ENCODE results near the gene SCIN. TPM values are rescaled to one million over a fixed set of nuclear protein-coding genes. Genes with fewer than 3 reads are reported as not detected.
A peak's percentile ranks its signal among the peaks of the same experiment; 100 is the strongest.

SCIN gene
- total and polyA plus RNA-seq, 7 donors: 0.28 to 59.4 (median 1.8) TPM

- intact Hi-C loops (cut with DNase I): no loop called here
- 94 to 97% methylated on average over 2 of the region's 2 CpGs for WGBS, 2 donors
- Histone ChIP-seq H3K27me3 (no peaks in the 10 kb centered on the region), H3K4me3 (no peak overlapping the region), H3K27ac (no peak overlapping the region), H3K4me1 (peaks cover 0 to 25% (median 18%) of the 10 kb centered on the region in 4 donors), H3K9me3 (no peaks in the 10 kb centered on the region), H3K36me3 (no peaks in the 10 kb centered on the region)
- TF ChIP-seq POLR2A (IDR thresholded peaks at IDR 0.05): no peak
- no peak for TF ChIP-seq POLR2AphosphoS5 (IDR thresholded peaks at IDR 0.05)
- TF ChIP-seq, protein P1, sequence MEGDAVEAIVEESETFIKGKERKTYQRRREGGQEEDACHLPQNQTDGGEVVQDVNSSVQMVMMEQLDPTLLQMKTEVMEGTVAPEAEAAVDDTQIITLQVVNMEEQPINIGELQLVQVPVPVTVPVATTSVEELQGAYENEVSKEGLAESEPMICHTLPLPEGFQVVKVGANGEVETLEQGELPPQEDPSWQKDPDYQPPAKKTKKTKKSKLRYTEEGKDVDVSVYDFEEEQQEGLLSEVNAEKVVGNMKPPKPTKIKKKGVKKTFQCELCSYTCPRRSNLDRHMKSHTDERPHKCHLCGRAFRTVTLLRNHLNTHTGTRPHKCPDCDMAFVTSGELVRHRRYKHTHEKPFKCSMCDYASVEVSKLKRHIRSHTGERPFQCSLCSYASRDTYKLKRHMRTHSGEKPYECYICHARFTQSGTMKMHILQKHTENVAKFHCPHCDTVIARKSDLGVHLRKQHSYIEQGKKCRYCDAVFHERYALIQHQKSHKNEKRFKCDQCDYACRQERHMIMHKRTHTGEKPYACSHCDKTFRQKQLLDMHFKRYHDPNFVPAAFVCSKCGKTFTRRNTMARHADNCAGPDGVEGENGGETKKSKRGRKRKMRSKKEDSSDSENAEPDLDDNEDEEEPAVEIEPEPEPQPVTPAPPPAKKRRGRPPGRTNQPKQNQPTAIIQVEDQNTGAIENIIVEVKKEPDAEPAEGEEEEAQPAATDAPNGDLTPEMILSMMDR (IDR thresholded peaks at IDR 0.05): no peak
- no peak for TF ChIP-seq EP300 (IDR thresholded peaks at IDR 0.05)
- DNase-seq: no peak
Measured at GRCh38 chr7:12674053-12674452, 103.5 kb downstream of the SCIN start.

- H3K4me1 ChIP-seq: peaks cover 0 to 18% (median 13%) of the 10 kb centered on the region in 4 donors
- no peak overlapping the region for H3K27ac ChIP-seq
- H3K4me3 ChIP-seq: no peak overlapping the region
- no peaks in the 10 kb centered on the region for H3K36me3 ChIP-seq
- H3K27me3 ChIP-seq: no peaks in the 10 kb centered on the region
- WGBS, 2 donors: 50 to 74% methylated on average over 4 of the region's 4 CpGs
- no peaks in the 10 kb centered on the region for H3K9me3 ChIP-seq
- no peak for DNase-seq
- TF ChIP-seq POLR2A (IDR thresholded peaks at IDR 0.05): no peak
- TF ChIP-seq, protein P1 (IDR thresholded peaks at IDR 0.05): peak in 1 of 4 experiments; percentile 11
- intact Hi-C loops (cut with DNase I): no loop called here
Measured at GRCh38 chr7:12674861-12675260, 104.3 kb downstream of the SCIN start.

DNA sequence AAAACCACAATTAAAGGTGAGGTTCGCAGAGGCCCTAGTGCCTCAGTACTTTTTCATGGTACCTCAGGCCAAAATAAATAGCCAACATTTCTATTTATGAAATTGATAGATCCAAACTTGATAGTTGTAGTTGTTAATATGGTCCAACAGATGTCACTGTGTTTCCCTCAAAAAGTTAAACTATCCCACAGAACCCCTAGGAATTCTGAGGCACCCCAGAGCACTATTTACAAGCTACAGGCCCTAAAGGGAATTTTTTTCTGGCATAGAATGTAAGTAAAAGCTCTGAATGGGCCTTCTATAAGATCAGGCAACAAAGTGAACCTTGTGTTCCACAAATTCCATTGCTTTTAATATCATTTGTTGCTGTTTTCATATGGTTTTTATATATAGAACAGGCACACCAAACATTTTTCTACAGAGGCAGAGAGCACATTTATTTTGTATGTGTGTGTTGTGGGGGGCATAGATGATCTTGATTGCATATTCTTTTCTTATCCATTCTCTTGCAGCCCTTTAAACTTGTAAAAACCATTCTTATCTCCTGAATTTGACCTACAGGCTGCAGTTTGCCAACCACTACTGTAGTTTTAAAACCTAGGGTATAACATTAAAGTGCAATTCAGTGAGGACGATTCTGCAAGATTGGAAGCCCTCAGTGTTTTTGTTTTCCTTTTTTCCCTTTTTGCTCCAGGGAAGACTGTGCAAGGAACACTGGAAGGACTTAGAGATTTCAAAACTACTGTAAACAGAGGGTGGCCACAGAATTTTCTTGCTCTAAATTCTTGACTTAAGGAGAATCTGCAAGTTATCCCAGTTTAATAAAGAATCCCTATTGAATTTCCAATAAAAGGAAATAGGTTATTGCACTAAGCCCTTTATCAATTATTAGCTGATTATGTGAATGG lies 113.4 kb downstream of the SCIN start:
- H3K4me1 ChIP-seq: peaks cover 0 to 3% (median under 1%) of the 10 kb centered on the region in 4 donors
- WGBS, 2 donors: 45 to 64% methylated on average over 2 of the region's 2 CpGs
- H3K27ac ChIP-seq: peak overlapping the region in 1 of 4 donors; percentile 5
- H3K4me3 ChIP-seq: no peak overlapping the region
- H3K27me3 ChIP-seq: no peaks in the 10 kb centered on the region
- H3K9me3 ChIP-seq: no peaks in the 10 kb centered on the region
- no peaks in the 10 kb centered on the region for H3K36me3 ChIP-seq
- intact Hi-C loops (cut with DNase I): no loop called here
- no peak for DNase-seq
- TF ChIP-seq, protein P1 (IDR thresholded peaks at IDR 0.05): no peak
- TF ChIP-seq POLR2AphosphoS5 (IDR thresholded peaks at IDR 0.05): no peak
- no peak for TF ChIP-seq EP300 (IDR thresholded peaks at IDR 0.05)
- no peak for TF ChIP-seq POLR2A (IDR thresholded peaks at IDR 0.05)

DNA sequence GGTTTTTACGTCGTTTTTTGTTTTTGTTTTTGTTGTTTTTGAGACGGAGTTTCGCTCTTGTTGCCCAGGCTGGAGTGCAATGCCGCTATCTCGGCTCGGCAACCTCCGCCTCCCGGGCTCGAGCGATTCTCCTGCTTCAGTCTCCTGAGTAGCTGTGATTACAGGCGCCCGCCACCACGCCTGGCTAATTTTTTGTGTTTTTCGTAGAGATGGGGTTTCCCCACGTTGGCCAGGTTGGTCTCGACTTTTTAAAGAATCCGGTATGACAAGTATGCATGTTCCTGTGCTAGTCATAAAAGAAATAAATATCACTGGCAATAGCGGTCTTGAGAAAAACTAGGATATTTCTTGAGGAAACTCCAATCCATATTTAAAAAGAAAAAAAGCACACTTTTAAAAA lies 114.2 kb downstream of the SCIN start:
- WGBS, 2 donors: 91 to 93% methylated on average over 19 of the region's 19 CpGs
- no peaks in the 10 kb centered on the region for H3K36me3 ChIP-seq
- no peak overlapping the region for H3K27ac ChIP-seq
- intact Hi-C loops (cut with DNase I): no loop called here
- DNase-seq: no peak
- no peak overlapping the region for H3K4me3 ChIP-seq
- no peaks in the 10 kb centered on the region for H3K27me3 ChIP-seq
- no peak for TF ChIP-seq EP300 (IDR thresholded peaks at IDR 0.05)
- TF ChIP-seq POLR2A (IDR thresholded peaks at IDR 0.05): no peak
- TF ChIP-seq POLR2AphosphoS5 (IDR thresholded peaks at IDR 0.05): no peak
- TF ChIP-seq, protein P1 (IDR thresholded peaks at IDR 0.05): no peak
- H3K4me1 ChIP-seq: peaks cover 0 to 11% (median 7%) of the 10 kb centered on the region in 4 donors
- no peaks in the 10 kb centered on the region for H3K9me3 ChIP-seq

All from sigmoid colon (tissue), 7 donors.